ENCODE data around the gene YJEFN3.

DNA sequence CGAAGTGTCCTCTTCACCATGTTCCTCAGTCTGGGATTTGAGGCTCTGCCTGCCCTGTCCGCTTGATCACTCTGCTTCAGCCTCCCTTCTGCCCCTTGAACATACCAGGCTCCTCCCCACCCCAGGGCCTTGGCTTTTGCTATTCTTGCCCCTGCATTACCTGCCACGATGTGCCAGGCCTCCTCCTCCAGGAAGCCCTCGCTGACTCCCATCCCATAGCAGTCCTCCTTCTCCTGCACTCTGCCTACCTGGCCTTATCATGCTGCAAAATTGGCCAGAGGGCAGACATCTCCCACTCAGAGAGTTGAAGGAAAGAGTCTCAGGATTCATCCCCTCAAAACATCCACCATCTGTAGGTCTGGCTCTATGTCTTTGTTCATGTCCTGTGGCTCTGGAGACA lies 2.2 kb downstream of the YJEFN3 start:
- TF ChIP-seq, protein P1, sequence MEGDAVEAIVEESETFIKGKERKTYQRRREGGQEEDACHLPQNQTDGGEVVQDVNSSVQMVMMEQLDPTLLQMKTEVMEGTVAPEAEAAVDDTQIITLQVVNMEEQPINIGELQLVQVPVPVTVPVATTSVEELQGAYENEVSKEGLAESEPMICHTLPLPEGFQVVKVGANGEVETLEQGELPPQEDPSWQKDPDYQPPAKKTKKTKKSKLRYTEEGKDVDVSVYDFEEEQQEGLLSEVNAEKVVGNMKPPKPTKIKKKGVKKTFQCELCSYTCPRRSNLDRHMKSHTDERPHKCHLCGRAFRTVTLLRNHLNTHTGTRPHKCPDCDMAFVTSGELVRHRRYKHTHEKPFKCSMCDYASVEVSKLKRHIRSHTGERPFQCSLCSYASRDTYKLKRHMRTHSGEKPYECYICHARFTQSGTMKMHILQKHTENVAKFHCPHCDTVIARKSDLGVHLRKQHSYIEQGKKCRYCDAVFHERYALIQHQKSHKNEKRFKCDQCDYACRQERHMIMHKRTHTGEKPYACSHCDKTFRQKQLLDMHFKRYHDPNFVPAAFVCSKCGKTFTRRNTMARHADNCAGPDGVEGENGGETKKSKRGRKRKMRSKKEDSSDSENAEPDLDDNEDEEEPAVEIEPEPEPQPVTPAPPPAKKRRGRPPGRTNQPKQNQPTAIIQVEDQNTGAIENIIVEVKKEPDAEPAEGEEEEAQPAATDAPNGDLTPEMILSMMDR (IDR thresholded peaks at IDR 0.05; ENCODE audit: low read depth, low read length), result no peak
- no peak for TF ChIP-seq EZH2phosphoT487 (IDR thresholded peaks at IDR 0.05; ENCODE audit: low read depth)
